ENCODE measurements around the gene TRIM47.

The TRIM47 gene

GRCh38 chr17:75842411-75842810 lies 36.0 kb downstream of the TRIM47 start:
- Histone ChIP-seq H3K27ac (ENCODE audit: low read depth, low read length, poor library complexity, severe bottlenecking) (no peak overlapping the region), H3K9ac (ENCODE audit: low read length) (no peak overlapping the region), H3K27me3 (ENCODE audit: insufficient read depth, low read length) (no peaks in the 10 kb centered on the region; the same call in 1 of the 2 replicates), H3K36me3 (ENCODE audit: insufficient read depth, low read length) (peaks cover 17% of the 10 kb centered on the region; the same call in 1 of the 2 replicates), H3K9me3 (ENCODE audit: low read length) (no peaks in the 10 kb centered on the region), H3K4me1 (ENCODE audit: insufficient read depth, low read length, severe bottlenecking) (peaks cover 6% of the 10 kb centered on the region), H4K20me1 (ENCODE audit: insufficient read depth, low read length) (no peaks in the 10 kb centered on the region), H3F3A (ENCODE audit: insufficient read depth, low read length) (no peaks in the 10 kb centered on the region), H3K4me3 (ENCODE audit: low read depth, low read length, poor library complexity, severe bottlenecking) (no peak overlapping the region), H3K79me2 (ENCODE audit: insufficient read depth, low read length) (no peaks in the 10 kb centered on the region), H3K9me2 (ENCODE audit: low read depth, low read length) (no peaks in the 10 kb centered on the region), H3K4me2 (ENCODE audit: low read length) (no peak overlapping the region), H2AFZ (ENCODE audit: low read length) (no peak overlapping the region)
- TF ChIP-seq EZH2 (IDR thresholded peaks at IDR 0.05; ENCODE audit: borderline replicate concordance, low read length) (no peak), CTCF (IDR thresholded peaks at IDR 0.05; ENCODE audit: low read length) (no peak)

- Histone ChIP-seq H3F3A (ENCODE audit: insufficient read depth, low read length) (no peaks in the 10 kb centered on the region), H3K27ac (ENCODE audit: low read depth, low read length, poor library complexity, severe bottlenecking) (no peak overlapping the region), H3K36me3 (ENCODE audit: insufficient read depth, low read length) (peaks cover 2% of the 10 kb centered on the region; the same call in 1 of the 2 replicates), H3K4me1 (ENCODE audit: insufficient read depth, low read length, severe bottlenecking) (peaks cover 6% of the 10 kb centered on the region), H4K20me1 (ENCODE audit: insufficient read depth, low read length) (no peaks in the 10 kb centered on the region), H3K79me2 (ENCODE audit: insufficient read depth, low read length) (no peaks in the 10 kb centered on the region), H3K9me2 (ENCODE audit: low read depth, low read length) (no peaks in the 10 kb centered on the region), H3K4me2 (ENCODE audit: low read length) (no peak overlapping the region), H3K9ac (ENCODE audit: low read length) (no peak overlapping the region), H3K9me3 (ENCODE audit: low read length) (no peaks in the 10 kb centered on the region), H3K4me3 (ENCODE audit: low read depth, low read length, poor library complexity, severe bottlenecking) (no peak overlapping the region), H3K27me3 (ENCODE audit: insufficient read depth, low read length) (no peaks in the 10 kb centered on the region; the same call in 1 of the 2 replicates), H2AFZ (ENCODE audit: low read length) (no peak overlapping the region)
- TF ChIP-seq CTCF (IDR thresholded peaks at IDR 0.05; ENCODE audit: low read length): no peak
- TF ChIP-seq EZH2 (IDR thresholded peaks at IDR 0.05; ENCODE audit: borderline replicate concordance, low read length): no peak
Measured at GRCh38 chr17:75840799-75841164, 37.6 kb downstream of the TRIM47 start.

- no peaks in the 10 kb centered on the region for H3K9me3 ChIP-seq (ENCODE audit: low read length)
- H2AFZ ChIP-seq (ENCODE audit: low read length): no peak overlapping the region
- H3K27me3 ChIP-seq (ENCODE audit: insufficient read depth, low read length): no peaks in the 10 kb centered on the region; the same call in 1 of the 2 replicates
- H3K4me1 ChIP-seq (ENCODE audit: insufficient read depth, low read length, severe bottlenecking): peaks cover 3% of the 10 kb centered on the region
- H3K27ac ChIP-seq (ENCODE audit: low read depth, low read length, poor library complexity, severe bottlenecking): no peak overlapping the region
- H3K9ac ChIP-seq (ENCODE audit: low read length): no peak overlapping the region
- H3F3A ChIP-seq (ENCODE audit: insufficient read depth, low read length): no peaks in the 10 kb centered on the region
- H3K79me2 ChIP-seq (ENCODE audit: insufficient read depth, low read length): no peaks in the 10 kb centered on the region
- no peak overlapping the region for H3K4me2 ChIP-seq (ENCODE audit: low read length)
- no peaks in the 10 kb centered on the region for H3K9me2 ChIP-seq (ENCODE audit: low read depth, low read length)
- TF ChIP-seq CTCF (IDR thresholded peaks at IDR 0.05; ENCODE audit: low read length): no peak
- no peak for TF ChIP-seq EZH2 (IDR thresholded peaks at IDR 0.05; ENCODE audit: borderline replicate concordance, low read length)
- H3K4me3 ChIP-seq (ENCODE audit: low read depth, low read length, poor library complexity, severe bottlenecking): no peak overlapping the region
- no peaks in the 10 kb centered on the region for H3K36me3 ChIP-seq (ENCODE audit: insufficient read depth, low read length)
- H4K20me1 ChIP-seq (ENCODE audit: insufficient read depth, low read length): no peaks in the 10 kb centered on the region
Measured at GRCh38 chr17:75839942-75840798, 38.2 kb downstream of the TRIM47 start.
